Tibial nerve (tissue), 4 donors: ENCODE results near the gene HARS2.

Source experiments
- EP300 ChIP-seq, 2 donors: sonication (generic); formaldehyde crosslinking; IDR thresholded peaks; one replicate each; pipeline ENCODE4 v1.6.1; 2017; ENCODE audit warnings: antibody characterized with exemption in 2 of 2, mild to moderate bottlenecking in 1 of 2
- TF ChIP-seq, protein P1 (sequence below), 5 experiments: fragments of 200-600 bp in 3 of 5; fragments of 450-650 bp in 2 of 5; sonication (generic) in 3 of 5; IDR thresholded peaks; one replicate each; pipeline ENCODE4 v1.5.1; 2016 to 2019; ENCODE audit warnings: antibody characterized with exemption in 5 of 5, mild to moderate bottlenecking in 3 of 5, moderate library complexity in 2 of 5

DNA sequence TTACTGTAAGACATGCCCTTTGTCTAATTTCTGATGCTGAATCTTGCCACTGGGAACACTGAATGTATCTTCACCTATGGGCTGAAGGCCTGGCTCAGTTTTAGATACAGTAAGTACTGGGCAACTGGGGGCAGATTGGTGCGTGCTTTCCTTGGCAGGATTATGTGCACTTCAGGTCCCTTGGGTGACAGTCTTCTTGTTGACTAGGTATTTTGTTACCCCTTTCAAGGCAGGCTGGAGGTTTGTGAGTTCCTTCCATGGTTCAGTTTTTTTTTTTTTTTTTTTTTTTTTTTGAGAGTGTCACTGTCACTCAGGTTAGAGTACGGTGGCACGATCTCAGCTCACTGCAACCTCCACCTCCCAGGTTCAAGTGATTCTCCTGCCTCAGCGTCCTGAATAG is 16.6 kb downstream of the HARS2 start:
- TF ChIP-seq, protein P1, sequence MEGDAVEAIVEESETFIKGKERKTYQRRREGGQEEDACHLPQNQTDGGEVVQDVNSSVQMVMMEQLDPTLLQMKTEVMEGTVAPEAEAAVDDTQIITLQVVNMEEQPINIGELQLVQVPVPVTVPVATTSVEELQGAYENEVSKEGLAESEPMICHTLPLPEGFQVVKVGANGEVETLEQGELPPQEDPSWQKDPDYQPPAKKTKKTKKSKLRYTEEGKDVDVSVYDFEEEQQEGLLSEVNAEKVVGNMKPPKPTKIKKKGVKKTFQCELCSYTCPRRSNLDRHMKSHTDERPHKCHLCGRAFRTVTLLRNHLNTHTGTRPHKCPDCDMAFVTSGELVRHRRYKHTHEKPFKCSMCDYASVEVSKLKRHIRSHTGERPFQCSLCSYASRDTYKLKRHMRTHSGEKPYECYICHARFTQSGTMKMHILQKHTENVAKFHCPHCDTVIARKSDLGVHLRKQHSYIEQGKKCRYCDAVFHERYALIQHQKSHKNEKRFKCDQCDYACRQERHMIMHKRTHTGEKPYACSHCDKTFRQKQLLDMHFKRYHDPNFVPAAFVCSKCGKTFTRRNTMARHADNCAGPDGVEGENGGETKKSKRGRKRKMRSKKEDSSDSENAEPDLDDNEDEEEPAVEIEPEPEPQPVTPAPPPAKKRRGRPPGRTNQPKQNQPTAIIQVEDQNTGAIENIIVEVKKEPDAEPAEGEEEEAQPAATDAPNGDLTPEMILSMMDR (IDR thresholded peaks at IDR 0.05) = no peak
- no peak for TF ChIP-seq EP300 (IDR thresholded peaks at IDR 0.05)
